Measurements from ENCODE around the gene CHRM2.

- TF ChIP-seq CTCF (IDR thresholded peaks at IDR 0.05), result no peak
- no peak for TF ChIP-seq POLR2AphosphoS5 (IDR thresholded peaks at IDR 0.05)
Measured at GRCh38 chr7:136957391-136957790, 88.9 kb downstream of the CHRM2 start.

Measured in sigmoid colon (tissue), 4 donors.